Stimulated activated CD8-positive, alpha-beta memory T cell treated with anti-CD3 and anti-CD28 coated beads, Interleukin-12 subunit alpha, Interleukin-12 subunit beta, amount 100 ng/mL, for 24 hours (primary cell): ENCODE data around the gene IZUMO4.

Experiments
- DNase-seq: peaks from one replicate; pipeline ENCODE4 v3.0.0-alpha.2; 2020; ENCODE audit errors: extremely low read depth

IZUMO4 gene

GRCh38 chr19:2059422-2060201, 37.1 kb upstream of the IZUMO4 start:
- DNase-seq = no peak

GRCh38 chr19:2060884-2061494, 35.7 kb upstream of the IZUMO4 start:
- DNase-seq = no peak

DNA sequence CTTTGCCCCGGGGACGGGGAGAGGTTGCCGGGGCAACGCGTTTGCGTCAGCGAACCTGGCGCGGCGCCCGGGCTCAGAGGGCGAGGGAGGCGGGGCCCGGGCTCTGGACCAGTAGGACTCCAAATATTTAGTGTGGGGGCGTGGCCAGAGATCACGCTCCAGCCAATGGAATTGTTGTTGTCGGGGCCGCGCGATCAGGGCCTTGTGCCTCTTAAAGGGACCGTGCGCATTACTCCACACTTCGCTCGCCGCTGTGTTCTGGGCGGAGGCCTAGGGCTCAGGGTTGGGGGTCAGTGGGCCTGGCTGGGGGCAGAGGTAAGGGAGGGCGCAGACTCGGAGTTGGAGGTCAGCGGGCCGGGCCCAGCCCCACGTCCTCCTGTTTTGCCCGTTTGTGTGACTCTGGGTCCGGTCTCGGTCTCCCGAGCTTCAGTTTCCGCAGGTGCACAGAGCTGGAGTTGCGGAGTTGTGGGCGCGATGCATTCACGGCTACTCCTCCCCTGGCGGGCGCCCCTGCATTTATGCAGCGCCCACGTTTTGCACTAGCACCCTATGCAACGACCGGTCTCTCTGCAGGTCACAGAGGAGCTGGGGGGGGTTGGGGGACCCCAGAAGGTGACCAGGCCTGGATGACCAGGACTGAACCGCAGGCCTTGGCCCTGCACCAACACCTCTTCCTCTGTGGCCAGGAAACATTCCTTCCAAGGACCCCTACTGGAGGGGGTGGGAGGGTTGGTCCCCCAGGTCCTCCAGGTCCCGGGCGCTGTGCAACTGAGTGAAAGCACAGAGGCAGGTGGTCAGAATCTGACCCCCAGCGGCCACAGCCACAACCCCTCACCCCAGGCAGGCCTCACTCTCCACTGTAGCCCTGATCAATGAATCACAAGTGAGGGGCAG, 35.0 kb upstream of the IZUMO4 start:
- DNase-seq = peak; percentile 99

- no peak for DNase-seq
These were observed 34.4 kb upstream of the IZUMO4 start for GRCh38 chr19:2062389-2062729.

GRCh38 chr19:2062770-2063169, 33.9 kb upstream of the IZUMO4 start:
- no peak for DNase-seq

DNA sequence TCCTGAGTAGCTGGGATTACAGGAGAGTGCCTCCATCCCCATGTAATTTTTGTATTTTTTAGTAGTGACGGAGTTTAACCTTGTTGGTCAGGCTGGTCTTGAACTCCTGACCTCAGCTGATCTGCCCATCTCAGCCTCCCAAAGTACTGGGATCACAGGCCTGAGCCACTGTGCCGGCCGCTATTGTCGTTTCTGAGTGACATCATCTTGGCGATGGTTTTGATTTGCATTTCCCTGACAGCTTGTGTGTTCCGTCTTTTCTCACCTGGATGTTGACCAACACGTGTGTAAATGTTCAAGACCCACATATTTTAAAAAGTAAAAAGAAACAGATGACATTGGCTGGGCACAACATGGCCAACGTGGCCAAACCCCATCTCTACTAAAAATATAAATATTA, 32.9 kb upstream of the IZUMO4 start:
- DNase-seq = no peak

GRCh38 chr19:2064395-2064787, 32.3 kb upstream of the IZUMO4 start:
- no peak for DNase-seq

- no peak for DNase-seq
These were observed 31.8 kb upstream of the IZUMO4 start for GRCh38 chr19:2064788-2065524.

- no peak for DNase-seq
These were observed 26.3 kb upstream of the IZUMO4 start for GRCh38 chr19:2070436-2070827.

DNA sequence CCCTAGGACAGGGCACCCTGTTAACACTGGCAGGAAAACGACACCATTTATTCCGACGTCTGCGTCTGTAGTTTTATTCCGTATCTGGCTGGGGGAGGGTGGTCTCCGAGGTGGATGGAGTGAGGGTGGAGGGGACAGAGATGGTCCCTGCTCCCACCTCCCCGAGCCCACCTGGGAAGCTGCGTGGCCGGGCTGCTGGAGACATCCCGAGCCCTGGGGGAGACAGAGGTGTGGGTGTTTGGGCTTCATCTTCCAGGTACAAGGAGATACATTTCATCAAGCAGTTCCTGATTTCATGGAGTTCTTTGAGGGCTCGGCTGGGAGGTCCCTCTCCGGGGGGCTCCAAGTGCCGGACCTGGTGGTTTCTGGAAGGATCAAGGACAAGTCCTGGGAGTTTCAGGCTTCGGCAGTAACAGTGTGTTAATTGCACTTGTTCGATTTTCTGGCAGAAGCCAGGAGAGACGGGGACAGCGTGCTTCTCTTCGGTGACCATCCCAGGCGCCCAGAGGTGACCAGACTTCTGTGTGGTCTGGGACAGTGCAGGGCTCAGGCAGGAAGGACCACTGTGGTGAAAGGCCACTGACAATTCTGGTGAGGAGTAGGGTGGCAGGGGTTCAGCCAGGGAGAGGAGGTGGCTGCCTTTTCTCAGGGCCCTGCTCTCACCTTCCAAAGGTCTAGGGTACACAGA, 25.6 kb upstream of the IZUMO4 start:
- no peak for DNase-seq

DNA sequence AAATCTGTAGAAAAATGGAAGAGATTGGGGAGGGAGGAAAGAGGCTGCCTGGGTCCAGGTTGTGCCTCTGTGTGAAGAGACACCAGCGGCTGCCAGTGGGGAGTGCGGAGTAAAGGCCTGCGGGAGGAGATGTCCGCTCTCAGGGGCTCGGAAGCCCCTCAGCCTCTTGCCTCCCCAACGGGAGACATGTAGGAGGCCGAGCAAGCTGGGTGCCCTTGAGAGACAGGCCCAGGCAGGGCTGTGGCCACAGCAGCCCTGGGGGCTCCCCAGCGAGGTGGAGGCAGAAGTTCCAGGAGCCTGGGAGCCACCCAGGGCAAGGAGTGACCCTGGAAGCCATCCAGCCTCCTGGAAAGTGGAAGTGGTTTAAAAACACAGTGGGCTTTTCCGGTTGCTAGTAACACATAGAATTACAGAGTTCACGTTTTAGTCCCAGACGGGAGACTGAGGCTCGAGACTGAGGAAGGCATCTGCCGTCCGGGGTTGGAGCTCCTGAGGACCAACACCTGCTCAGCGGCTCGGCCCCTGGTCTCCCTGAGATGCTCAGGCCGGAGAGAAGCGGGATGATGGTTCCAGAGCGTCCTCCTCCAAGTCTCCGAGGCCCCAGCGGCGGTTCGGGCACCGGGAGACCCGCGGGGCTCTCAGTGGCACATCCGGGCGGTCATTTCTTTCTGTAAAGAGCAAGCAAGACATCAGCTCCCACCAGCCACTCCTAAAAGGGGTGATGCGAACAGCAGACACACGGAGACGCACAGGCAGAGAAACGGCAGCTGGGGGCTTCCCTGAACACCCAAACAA, 23.8 kb upstream of the IZUMO4 start:
- no peak for DNase-seq

DNA sequence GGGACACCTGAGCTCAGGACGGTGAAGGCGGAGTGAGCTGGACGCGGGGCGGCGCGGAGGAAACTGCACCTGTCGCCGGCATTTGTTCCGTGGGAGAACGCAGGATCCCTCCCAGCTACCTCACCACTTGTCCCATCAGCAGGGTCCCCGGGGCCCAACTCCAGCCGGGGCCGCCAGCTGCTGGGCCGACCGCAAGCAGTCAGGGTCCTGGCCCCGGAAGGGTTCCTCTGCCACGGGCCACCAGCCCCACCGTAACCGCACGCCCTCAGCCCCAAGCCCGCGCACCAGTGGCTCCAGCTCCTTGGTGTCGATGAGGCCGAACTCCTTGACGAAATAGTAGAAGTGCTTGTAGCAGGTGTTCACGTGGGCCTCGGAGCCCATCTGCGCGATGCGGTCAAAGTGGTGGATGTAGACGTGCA, 20.2 kb upstream of the IZUMO4 start:
- DNase-seq = no peak

- DNase-seq = no peak
These were observed 19.3 kb upstream of the IZUMO4 start for GRCh38 chr19:2077398-2077797.

DNA sequence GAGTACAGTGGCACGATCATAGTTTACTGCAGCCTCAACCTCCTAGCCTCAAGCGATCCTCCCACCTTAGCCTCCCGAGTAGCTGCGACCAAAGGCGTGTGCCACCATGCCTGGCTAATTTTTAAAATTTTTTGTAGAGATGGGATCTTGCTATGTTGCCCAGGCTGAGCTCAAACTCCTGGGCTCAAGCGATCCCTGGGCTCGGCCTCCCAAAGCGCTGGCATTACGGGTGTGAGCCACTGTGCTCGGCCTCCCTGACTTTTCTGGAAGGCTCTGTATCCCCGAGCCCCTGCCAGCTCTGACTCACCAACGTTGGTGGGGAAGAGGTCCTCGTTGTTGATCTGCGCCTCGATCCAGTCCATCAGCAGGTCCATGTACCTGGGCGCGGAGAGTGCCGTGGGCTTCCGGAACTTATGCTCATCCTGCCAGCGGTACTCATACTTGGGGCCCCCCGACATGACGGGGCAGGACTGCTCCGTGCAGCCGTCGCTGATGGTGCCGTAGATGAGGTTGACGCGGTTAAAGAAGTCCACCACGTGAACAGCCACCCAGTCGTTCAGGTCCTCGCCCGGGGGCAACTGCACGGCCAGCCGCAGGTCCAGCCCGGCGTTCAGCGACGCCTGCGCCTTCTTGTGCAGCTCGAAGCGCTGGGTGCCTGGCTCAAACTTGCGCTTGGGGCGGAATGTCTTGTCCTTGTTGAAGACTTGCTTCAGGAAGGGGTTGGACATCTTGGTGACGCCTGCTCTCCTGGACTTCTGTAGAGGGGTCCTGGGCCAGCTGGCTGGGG, 18.7 kb upstream of the IZUMO4 start:
- DNase-seq = no peak

DNA sequence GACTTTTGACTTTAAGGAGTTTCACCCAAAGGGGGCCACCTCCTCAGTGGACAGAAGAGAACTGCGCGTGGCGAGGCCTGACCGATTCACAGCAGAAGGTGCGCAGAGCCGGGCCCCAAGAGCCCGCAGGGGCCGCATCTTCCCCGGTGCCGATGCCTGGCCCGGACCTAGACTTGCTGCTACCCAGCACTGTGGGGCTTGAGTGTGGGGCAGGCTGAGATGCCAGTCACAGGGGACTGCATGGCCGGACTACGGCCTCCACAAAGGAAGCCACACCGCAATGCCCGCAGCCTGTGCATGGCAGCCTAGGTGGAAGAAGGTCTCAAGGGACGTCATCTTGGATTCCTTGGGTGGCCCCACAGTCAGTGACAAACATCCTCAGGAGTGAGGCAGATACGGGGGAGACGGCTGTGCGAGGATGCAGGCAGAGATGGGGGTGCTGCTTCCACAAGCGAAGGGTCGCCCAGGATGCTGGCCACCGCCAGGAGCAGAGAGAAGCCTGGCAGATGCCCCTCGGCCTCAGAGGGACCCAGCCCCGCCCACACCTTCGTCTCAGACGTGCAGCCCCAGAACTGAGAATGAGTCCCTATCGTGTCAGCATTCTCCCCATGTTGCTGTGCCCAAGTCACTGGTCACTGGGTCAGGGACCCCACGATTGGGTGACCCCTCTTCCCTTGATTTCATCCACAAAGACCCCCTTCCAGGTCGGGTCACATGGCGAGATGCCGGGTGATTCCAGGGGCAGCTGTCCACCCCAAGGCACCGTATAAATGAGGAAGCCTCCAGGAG, 17.4 kb upstream of the IZUMO4 start:
- DNase-seq = no peak

- DNase-seq = no peak
These were observed 16.8 kb upstream of the IZUMO4 start for GRCh38 chr19:2079865-2080301.

GRCh38 chr19:2080336-2080988, 16.3 kb upstream of the IZUMO4 start:
- no peak for DNase-seq
